Activated CD4-positive, alpha-beta memory T cell treated with anti-CD3 and anti-CD28 coated beads for 36 hours (primary cell): ENCODE measurements around the gene CACNA2D1. TPM values are rescaled to one million over a fixed set of nuclear protein-coding genes. Genes with fewer than 3 reads are reported as not detected.

Experiments used
- CTCF ChIA-PET: fragments of 350-600 bp; sonication (Branson Sonifier 250); formaldehyde crosslinking; loops from one replicate; lab custom pipeline; 2021; ENCODE audit warnings: antibody characterized with exemption, inconsistent platforms; lab: Charles Lee
- POLR2A ChIA-PET: fragments of 350-600 bp; sonication (Branson Sonifier 250); formaldehyde crosslinking; loops from one replicate; lab custom pipeline; 2021; ENCODE audit warnings: antibody characterized with exemption; lab: Charles Lee
- DNase-seq: peaks from one replicate; pipeline ENCODE4 v3.0.0-alpha.2; 2020
- H3K27ac Mint-ChIP-seq: one replicate; pipeline ENCODE4 v1.8.0; 2021; ENCODE audit warnings: mixed read lengths
- H3K27me3 Mint-ChIP-seq: one replicate; pipeline ENCODE4 v1.8.0; 2021; ENCODE audit warnings: mixed read lengths
- H3K36me3 Mint-ChIP-seq: one replicate; pipeline ENCODE4 v1.8.0; 2021; ENCODE audit warnings: mixed read lengths
- H3K4me1 Mint-ChIP-seq: one replicate; pipeline ENCODE4 v1.8.0; 2021; ENCODE audit warnings: low read depth, mixed read lengths
- H3K4me3 Mint-ChIP-seq: one replicate; pipeline ENCODE4 v1.8.0; 2021; ENCODE audit warnings: mild to moderate bottlenecking, mixed read lengths
- H3K9me3 Mint-ChIP-seq: one replicate; pipeline ENCODE4 v1.8.0; 2021; ENCODE audit warnings: mixed read lengths
- intact Hi-C: fragments of 100-400 bp; cut with micrococcal nuclease; formaldehyde crosslinking; loops from one replicate; pipeline ENCODE4 v1.15.1; 2023
- total RNA-seq, 2 experiments: library from RNA; stranded (reverse); gene quantifications; one replicate each; pipeline ENCODE4 v1.2.3, GENCODE V29; 2021

The CACNA2D1 gene
- total RNA-seq, 2 experiments from 2014 or later = not detected

GRCh38 chr7:82358009-82358578 lies 85.5 kb downstream of the CACNA2D1 start:
- Mint-ChIP-seq H3K9me3 (peaks cover 3% of the 10 kb centered on the region), H3K27me3 (no peaks in the 10 kb centered on the region), H3K4me1 (no peaks in the 10 kb centered on the region), H3K4me3 (no peak overlapping the region), H3K36me3 (no peaks in the 10 kb centered on the region), H3K27ac (no peak overlapping the region)
- CTCF ChIA-PET = no interaction called here
- intact Hi-C loops = no loop called here
- POLR2A ChIA-PET = no interaction called here
- DNase-seq = no peak

GRCh38 chr7:82348251-82348650 lies 95.3 kb downstream of the CACNA2D1 start:
- no peaks in the 10 kb centered on the region for H3K9me3 Mint-ChIP-seq
- H3K4me3 Mint-ChIP-seq = no peak overlapping the region
- intact Hi-C loops = no loop called here
- no peaks in the 10 kb centered on the region for H3K36me3 Mint-ChIP-seq
- POLR2A ChIA-PET = no interaction called here
- no peak overlapping the region for H3K27ac Mint-ChIP-seq
- no peak for DNase-seq
- H3K4me1 Mint-ChIP-seq = no peaks in the 10 kb centered on the region
- no peaks in the 10 kb centered on the region for H3K27me3 Mint-ChIP-seq
- CTCF ChIA-PET = no interaction called here

GRCh38 chr7:82347808-82348207 lies 95.8 kb downstream of the CACNA2D1 start:
- Mint-ChIP-seq H3K27me3 (no peaks in the 10 kb centered on the region), H3K36me3 (no peaks in the 10 kb centered on the region), H3K27ac (no peak overlapping the region), H3K9me3 (no peaks in the 10 kb centered on the region), H3K4me1 (no peaks in the 10 kb centered on the region), H3K4me3 (no peak overlapping the region)
- DNase-seq = no peak
- POLR2A ChIA-PET = no interaction called here
- intact Hi-C loops = no loop called here
- CTCF ChIA-PET = no interaction called here

- H3K36me3 Mint-ChIP-seq = no peaks in the 10 kb centered on the region
- H3K9me3 Mint-ChIP-seq = peaks cover 2% of the 10 kb centered on the region
- no peaks in the 10 kb centered on the region for H3K4me1 Mint-ChIP-seq
- intact Hi-C loops = no loop called here
- ChIA-PET CTCF (no interaction called here), POLR2A (no interaction called here)
- H3K27me3 Mint-ChIP-seq = no peaks in the 10 kb centered on the region
- no peak overlapping the region for H3K27ac Mint-ChIP-seq
- H3K4me3 Mint-ChIP-seq = no peak overlapping the region
- DNase-seq = no peak
Measured at GRCh38 chr7:82345886-82346285, 97.7 kb downstream of the CACNA2D1 start.

GRCh38 chr7:82343716-82344115 lies 99.9 kb downstream of the CACNA2D1 start:
- Mint-ChIP-seq H3K27ac (no peak overlapping the region), H3K4me1 (no peaks in the 10 kb centered on the region), H3K27me3 (no peaks in the 10 kb centered on the region), H3K4me3 (no peak overlapping the region), H3K36me3 (no peaks in the 10 kb centered on the region), H3K9me3 (peaks cover 2% of the 10 kb centered on the region)
- ChIA-PET CTCF (no interaction called here), POLR2A (no interaction called here)
- intact Hi-C loops = no loop called here
- no peak for DNase-seq

- Mint-ChIP-seq H3K9me3 (peaks cover 2% of the 10 kb centered on the region), H3K27me3 (no peaks in the 10 kb centered on the region), H3K27ac (no peak overlapping the region), H3K4me3 (no peak overlapping the region), H3K36me3 (no peaks in the 10 kb centered on the region), H3K4me1 (no peaks in the 10 kb centered on the region)
- ChIA-PET POLR2A (no interaction called here), CTCF (no interaction called here)
- intact Hi-C loops = no loop called here
- DNase-seq = no peak
Measured at GRCh38 chr7:82339958-82340357, 103.6 kb downstream of the CACNA2D1 start.

- no peak overlapping the region for H3K4me3 Mint-ChIP-seq
- DNase-seq = no peak
- no peaks in the 10 kb centered on the region for H3K27me3 Mint-ChIP-seq
- no peaks in the 10 kb centered on the region for H3K9me3 Mint-ChIP-seq
- CTCF ChIA-PET = no interaction called here
- no peaks in the 10 kb centered on the region for H3K4me1 Mint-ChIP-seq
- H3K36me3 Mint-ChIP-seq = no peaks in the 10 kb centered on the region
- no peak overlapping the region for H3K27ac Mint-ChIP-seq
- intact Hi-C loops = no loop called here
- POLR2A ChIA-PET = no interaction called here
Measured at GRCh38 chr7:82335927-82336326, 107.7 kb downstream of the CACNA2D1 start.

GRCh38 chr7:82335001-82335400 lies 108.6 kb downstream of the CACNA2D1 start:
- Mint-ChIP-seq H3K36me3 (no peaks in the 10 kb centered on the region), H3K27ac (no peak overlapping the region), H3K27me3 (no peaks in the 10 kb centered on the region), H3K9me3 (no peaks in the 10 kb centered on the region), H3K4me3 (no peak overlapping the region), H3K4me1 (no peaks in the 10 kb centered on the region)
- intact Hi-C loops = no loop called here
- POLR2A ChIA-PET = no interaction called here
- CTCF ChIA-PET = no interaction called here
- no peak for DNase-seq

GRCh38 chr7:82331234-82331633 lies 112.3 kb downstream of the CACNA2D1 start:
- no peak overlapping the region for H3K4me3 Mint-ChIP-seq
- no peak for DNase-seq
- no peaks in the 10 kb centered on the region for H3K36me3 Mint-ChIP-seq
- no peaks in the 10 kb centered on the region for H3K4me1 Mint-ChIP-seq
- ChIA-PET CTCF (no interaction called here), POLR2A (no interaction called here)
- intact Hi-C loops = no loop called here
- H3K9me3 Mint-ChIP-seq = peaks cover 1% of the 10 kb centered on the region
- no peaks in the 10 kb centered on the region for H3K27me3 Mint-ChIP-seq
- no peak overlapping the region for H3K27ac Mint-ChIP-seq

GRCh38 chr7:82330706-82331215 lies 112.8 kb downstream of the CACNA2D1 start:
- Mint-ChIP-seq H3K9me3 (peaks cover 1% of the 10 kb centered on the region), H3K36me3 (no peaks in the 10 kb centered on the region), H3K27me3 (no peaks in the 10 kb centered on the region), H3K4me3 (no peak overlapping the region), H3K27ac (no peak overlapping the region), H3K4me1 (no peaks in the 10 kb centered on the region)
- ChIA-PET POLR2A (no interaction called here), CTCF (no interaction called here)
- no peak for DNase-seq
- intact Hi-C loops = no loop called here

GRCh38 chr7:82327898-82328297 lies 115.7 kb downstream of the CACNA2D1 start:
- ChIA-PET POLR2A (no interaction called here), CTCF (no interaction called here)
- Mint-ChIP-seq H3K4me3 (no peak overlapping the region), H3K9me3 (peaks cover 6% of the 10 kb centered on the region), H3K27ac (no peak overlapping the region), H3K4me1 (no peaks in the 10 kb centered on the region), H3K27me3 (no peaks in the 10 kb centered on the region), H3K36me3 (no peaks in the 10 kb centered on the region)
- intact Hi-C loops = no loop called here
- no peak for DNase-seq

- ChIA-PET CTCF (no interaction called here), POLR2A (no interaction called here)
- no peak for DNase-seq
- Mint-ChIP-seq H3K4me3 (no peak overlapping the region), H3K27me3 (no peaks in the 10 kb centered on the region), H3K27ac (no peak overlapping the region), H3K9me3 (peaks cover 9% of the 10 kb centered on the region), H3K36me3 (no peaks in the 10 kb centered on the region), H3K4me1 (no peaks in the 10 kb centered on the region)
- intact Hi-C loops = no loop called here
Measured at GRCh38 chr7:82325416-82325815, 118.2 kb downstream of the CACNA2D1 start.

GRCh38 chr7:82323806-82324205 lies 119.8 kb downstream of the CACNA2D1 start:
- Mint-ChIP-seq H3K4me3 (no peak overlapping the region), H3K4me1 (no peaks in the 10 kb centered on the region), H3K27ac (no peak overlapping the region), H3K36me3 (no peaks in the 10 kb centered on the region), H3K9me3 (peaks cover 10% of the 10 kb centered on the region), H3K27me3 (no peaks in the 10 kb centered on the region)
- intact Hi-C loops = no loop called here
- ChIA-PET CTCF (no interaction called here), POLR2A (no interaction called here)
- no peak for DNase-seq
